ENCODE measurements around the gene PCDH17. TPM values are rescaled to one million over a fixed set of nuclear protein-coding genes. Genes with fewer than 3 reads are reported as not detected.

PCDH17 gene
- total and polyA plus RNA-seq, 9 of the 15 experiments (the other 6 are each of a cell fraction or from before 2014, with no cell fraction given): not detected

- H3K4me3 ChIP-seq: no peak overlapping the region
- POLR2A ChIA-PET: no interaction called here
- no peak overlapping the region for H3K27ac ChIP-seq (ENCODE audit: extremely low read depth, low read depth, low read length)
- ATAC-seq (no peak), FAIRE-seq (no peak), DNase-seq (ENCODE audit: extremely low read depth in 1 of 4, low spot score in 3 of 4) (no peak)
- H3K9ac ChIP-seq (ENCODE audit: insufficient read depth in 1 of 2, low read depth in 2 of 2, low read length in 2 of 2): no peak overlapping the region
- no peaks in the 10 kb centered on the region for H3K36me3 ChIP-seq (ENCODE audit: control insufficient read depth, insufficient read depth, low read length)
- no peak for TF ChIP-seq PRPF4 (IDR thresholded peaks at IDR 0.05; ENCODE audit: insufficient read depth, low read depth, low read length, poor library complexity, severe bottlenecking)
- no peak for TF ChIP-seq RREB1 (CRISPR knock-in tag; IDR thresholded peaks at IDR 0.05)
- TF ChIP-seq ZEB2 (IDR thresholded peaks at IDR 0.05): no peak
- TF ChIP-seq E2F3 (CRISPR knock-in tag; IDR thresholded peaks at IDR 0.05): no peak
- no peak for TF ChIP-seq ZFX (CRISPR knock-in tag; IDR thresholded peaks at IDR 0.05)
- TF ChIP-seq JUND (IDR thresholded peaks at IDR 0.05; ENCODE audit: borderline replicate concordance, low read depth, low read length): no peak
- no peak for TF ChIP-seq JUND (tag; IDR thresholded peaks at IDR 0.05; ENCODE audit: borderline replicate concordance, low read depth, low read length)
- TF ChIP-seq PCBP1 (IDR thresholded peaks at IDR 0.05; ENCODE audit: low read depth, low read length, poor library complexity, severe bottlenecking): no peak
- no peak for TF ChIP-seq NFXL1 (CRISPR knock-in tag; IDR thresholded peaks at IDR 0.05)
- TF ChIP-seq ZNF431 (CRISPR knock-in tag; IDR thresholded peaks at IDR 0.05): no peak
- no peak for TF ChIP-seq MAZ (CRISPR knock-in tag; conservative IDR thresholded peaks at IDR 0.05 in 1 of 2, IDR thresholded peaks at IDR 0.05 in 1 of 2)
- no peak for TF ChIP-seq SPI1 (IDR thresholded peaks at IDR 0.05; ENCODE audit: borderline replicate concordance, low read depth, low read length)
- TF ChIP-seq ZNF785 (CRISPR knock-in tag; IDR thresholded peaks at IDR 0.05): no peak
- no peak overlapping the region for H3K4me2 ChIP-seq (ENCODE audit: insufficient read depth, low read length)
- H3K9me3 ChIP-seq (replicated peaks; ENCODE audit: control insufficient read depth, insufficient read depth, low read depth, low read length): no peaks in the 10 kb centered on the region
- H3K79me2 ChIP-seq (ENCODE audit: control insufficient read depth, insufficient read depth, low read length): no peaks in the 10 kb centered on the region
- no peaks in the 10 kb centered on the region for H3K9me1 ChIP-seq (ENCODE audit: control insufficient read depth, insufficient read depth, low read length)
- BruUV-seq (replicated peaks): no TSS peak
- 0% methylated on average over 2 of the region's 2 CpGs for WGBS (ENCODE audit: insufficient coverage, low coverage, missing lambda C conversion rate)
- H4K20me1 ChIP-seq (replicated peaks; ENCODE audit: control insufficient read depth, insufficient read depth, low read length): no peaks in the 10 kb centered on the region
- H3K4me1 ChIP-seq (replicated peaks in 1 of 2; ENCODE audit: control insufficient read depth in 2 of 2, insufficient read depth in 2 of 2, low read length in 2 of 2): no peaks in the 10 kb centered on the region
- intact Hi-C loops (cut with micrococcal nuclease) (no loop called here), in situ Hi-C loops (cut with MboI) (no loop called here)
- CTCF ChIA-PET (ENCODE audit: low intra/inter-chr PET ratio): no interaction called here
- no peak overlapping the region for H2AFZ ChIP-seq (ENCODE audit: low read depth, low read length)
- H3K27me3 ChIP-seq (ENCODE audit: control insufficient read depth in 2 of 2, insufficient read depth in 2 of 2, low read length in 2 of 2): no peaks in the 10 kb centered on the region
These were observed 102.8 kb downstream of the PCDH17 start for GRCh38 chr13:57734306-57734705.
